Measurements from ENCODE around the gene DOCK3. TPM values are rescaled to one million over a fixed set of nuclear protein-coding genes. Genes with fewer than 3 reads are reported as not detected.

The DOCK3 gene
- total and polyA plus RNA-seq, 2 of the 4 experiments (the other 2 are of a cell fraction), result under 0.01 to 0.12 TPM

DNA sequence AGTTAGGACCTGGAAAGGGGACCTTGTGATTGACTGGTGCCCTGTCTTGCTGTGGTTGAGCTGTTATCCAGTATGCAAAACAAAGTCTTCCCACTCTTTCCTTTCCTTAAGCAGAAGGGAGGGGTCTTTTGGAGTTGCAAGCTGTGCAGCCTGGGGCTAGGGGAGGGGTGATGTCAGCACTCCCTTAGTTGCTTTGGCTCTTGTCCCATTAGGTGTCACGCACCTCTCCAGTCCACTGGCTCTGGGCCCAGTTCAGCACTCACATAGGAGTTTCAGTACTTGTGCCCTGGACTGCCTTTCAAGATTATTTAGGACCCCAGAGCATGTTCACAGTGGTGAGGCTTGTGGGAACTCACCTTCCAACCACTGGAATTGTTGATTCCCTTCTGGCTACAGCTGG, 238.5 kb downstream of the DOCK3 start:
- CTCF ChIA-PET, result no interaction called here
- no peak overlapping the region for H3K4me3 ChIP-seq (ENCODE audit: insufficient read depth, low read depth, low read length)
- dilution Hi-C loops (cut with HindIII; ENCODE audit: low sequenced_read_pairs, unreplicated experiment), result no loop called here

More for the DNA sequence above, 238.5 kb downstream of the DOCK3 start:
- H3K4me2 ChIP-seq (ENCODE audit: low read depth, low read length), result no peak overlapping the region
- no CpG with 5 or more reads among the region's 1 CpG for WGBS, 2 experiments (ENCODE audit: extremely low coverage in 2 of 2, insufficient read length in 1 of 2)
- no peaks in the 10 kb centered on the region for H3K27me3 ChIP-seq (ENCODE audit: control insufficient read depth, insufficient read depth, low read length)
- H2AFZ ChIP-seq (replicated peaks; ENCODE audit: low read length, poor library complexity), result no peak overlapping the region
- no peak overlapping the region for H2BK20ac ChIP-seq (ENCODE audit: low read depth, low read length)
- no peak for DNase-seq
- H3K56ac ChIP-seq (ENCODE audit: extremely low read depth, insufficient read depth, low read length), result no peak overlapping the region
- H2AK5ac ChIP-seq (ENCODE audit: low read depth, low read length), result no peak overlapping the region
- H3K23ac ChIP-seq (ENCODE audit: low read depth, low read length), result no peak overlapping the region
- no peaks in the 10 kb centered on the region for H3K36me3 ChIP-seq (ENCODE audit: control insufficient read depth, insufficient read depth, low read length)
- peaks cover 19% of the 10 kb centered on the region; the same call in 1 of the 2 replicates for H3K9me3 ChIP-seq (ENCODE audit: control insufficient read depth, insufficient read depth, low read length)
- H2BK5ac ChIP-seq (ENCODE audit: low read depth, low read length, poor library complexity, severe bottlenecking), result no peak overlapping the region
- BruUV-seq (replicated peaks), result no TSS peak
- H2BK120ac ChIP-seq (ENCODE audit: low read depth, low read length), result no peak overlapping the region
- H3K4ac ChIP-seq (ENCODE audit: low read depth, low read length), result no peak overlapping the region
- H2AK9ac ChIP-seq (replicated peaks; ENCODE audit: low read depth, low read length, poor library complexity), result no peak overlapping the region
- H3K79me1 ChIP-seq (ENCODE audit: low read depth in 1 of 2, low read length in 2 of 2), result no peaks in the 10 kb centered on the region
- no peak overlapping the region for H3K27ac ChIP-seq (ENCODE audit: insufficient read depth, low read length)
- TF ChIP-seq RCOR1 (IDR thresholded peaks at IDR 0.05; ENCODE audit: insufficient replicate concordance, low read length) (no peak), FOS (IDR thresholded peaks at IDR 0.05; ENCODE audit: low read depth, low read length) (no peak), CEBPB (IDR thresholded peaks at IDR 0.05; ENCODE audit: low read depth, low read length) (no peak), MAZ (IDR thresholded peaks at IDR 0.05; ENCODE audit: borderline replicate concordance, low read depth, low read length) (no peak), RFX5 (IDR thresholded peaks at IDR 0.05; ENCODE audit: low read depth, low read length) (no peak), POLR2A (IDR thresholded peaks at IDR 0.05; ENCODE audit: low read depth, low read length) (no peak), SMC3 (IDR thresholded peaks at IDR 0.05; ENCODE audit: low read depth, low read length) (no peak), MXI1 (IDR thresholded peaks at IDR 0.05; ENCODE audit: borderline replicate concordance, low read depth, low read length) (no peak), BHLHE40 (IDR thresholded peaks at IDR 0.05; ENCODE audit: low read depth, low read length) (no peak), CHD1 (IDR thresholded peaks at IDR 0.05; ENCODE audit: low read depth, low read length) (no peak), MAFK (IDR thresholded peaks at IDR 0.05; ENCODE audit: low read depth, low read length) (no peak), NFE2L2 (IDR thresholded peaks at IDR 0.05; ENCODE audit: low read depth, low read length) (no peak), RAD21 (IDR thresholded peaks at IDR 0.05; ENCODE audit: low read length) (no peak)
- TF ChIP-seq, protein P1, sequence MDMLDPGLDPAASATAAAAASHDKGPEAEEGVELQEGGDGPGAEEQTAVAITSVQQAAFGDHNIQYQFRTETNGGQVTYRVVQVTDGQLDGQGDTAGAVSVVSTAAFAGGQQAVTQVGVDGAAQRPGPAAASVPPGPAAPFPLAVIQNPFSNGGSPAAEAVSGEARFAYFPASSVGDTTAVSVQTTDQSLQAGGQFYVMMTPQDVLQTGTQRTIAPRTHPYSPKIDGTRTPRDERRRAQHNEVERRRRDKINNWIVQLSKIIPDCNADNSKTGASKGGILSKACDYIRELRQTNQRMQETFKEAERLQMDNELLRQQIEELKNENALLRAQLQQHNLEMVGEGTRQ (IDR thresholded peaks at IDR 0.05; ENCODE audit: low read depth, low read length), result no peak
- TF ChIP-seq, protein P2, sequence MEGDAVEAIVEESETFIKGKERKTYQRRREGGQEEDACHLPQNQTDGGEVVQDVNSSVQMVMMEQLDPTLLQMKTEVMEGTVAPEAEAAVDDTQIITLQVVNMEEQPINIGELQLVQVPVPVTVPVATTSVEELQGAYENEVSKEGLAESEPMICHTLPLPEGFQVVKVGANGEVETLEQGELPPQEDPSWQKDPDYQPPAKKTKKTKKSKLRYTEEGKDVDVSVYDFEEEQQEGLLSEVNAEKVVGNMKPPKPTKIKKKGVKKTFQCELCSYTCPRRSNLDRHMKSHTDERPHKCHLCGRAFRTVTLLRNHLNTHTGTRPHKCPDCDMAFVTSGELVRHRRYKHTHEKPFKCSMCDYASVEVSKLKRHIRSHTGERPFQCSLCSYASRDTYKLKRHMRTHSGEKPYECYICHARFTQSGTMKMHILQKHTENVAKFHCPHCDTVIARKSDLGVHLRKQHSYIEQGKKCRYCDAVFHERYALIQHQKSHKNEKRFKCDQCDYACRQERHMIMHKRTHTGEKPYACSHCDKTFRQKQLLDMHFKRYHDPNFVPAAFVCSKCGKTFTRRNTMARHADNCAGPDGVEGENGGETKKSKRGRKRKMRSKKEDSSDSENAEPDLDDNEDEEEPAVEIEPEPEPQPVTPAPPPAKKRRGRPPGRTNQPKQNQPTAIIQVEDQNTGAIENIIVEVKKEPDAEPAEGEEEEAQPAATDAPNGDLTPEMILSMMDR (conservative IDR thresholded peaks at IDR 0.05; ENCODE audit: low read depth, low read length), result no peak
- TF ChIP-seq, protein P3, sequence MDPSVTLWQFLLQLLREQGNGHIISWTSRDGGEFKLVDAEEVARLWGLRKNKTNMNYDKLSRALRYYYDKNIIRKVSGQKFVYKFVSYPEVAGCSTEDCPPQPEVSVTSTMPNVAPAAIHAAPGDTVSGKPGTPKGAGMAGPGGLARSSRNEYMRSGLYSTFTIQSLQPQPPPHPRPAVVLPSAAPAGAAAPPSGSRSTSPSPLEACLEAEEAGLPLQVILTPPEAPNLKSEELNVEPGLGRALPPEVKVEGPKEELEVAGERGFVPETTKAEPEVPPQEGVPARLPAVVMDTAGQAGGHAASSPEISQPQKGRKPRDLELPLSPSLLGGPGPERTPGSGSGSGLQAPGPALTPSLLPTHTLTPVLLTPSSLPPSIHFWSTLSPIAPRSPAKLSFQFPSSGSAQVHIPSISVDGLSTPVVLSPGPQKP (IDR thresholded peaks at IDR 0.05; ENCODE audit: borderline replicate concordance, low read depth, low read length), result no peak
- no peak for ATAC-seq (ENCODE audit: low read depth)
- POLR2A ChIA-PET (ENCODE audit: unreplicated experiment), result no interaction called here
- no peaks in the 10 kb centered on the region for H4K20me1 ChIP-seq (ENCODE audit: insufficient read depth, low read length)
- no peak overlapping the region for H3K9ac ChIP-seq (ENCODE audit: low read depth, low read length)
- no peak overlapping the region for H4K91ac ChIP-seq (ENCODE audit: insufficient read depth, low read depth, low read length)
- H3K14ac ChIP-seq (replicated peaks; ENCODE audit: low read depth, low read length), result no peak overlapping the region
- no peak overlapping the region for H2BK15ac ChIP-seq (ENCODE audit: low read depth, low read length)
- no peaks in the 10 kb centered on the region for H3K9me1 ChIP-seq (ENCODE audit: insufficient read depth, low read length)
- no peak overlapping the region for H3K18ac ChIP-seq (ENCODE audit: low read depth, low read length)
- H4K8ac ChIP-seq (ENCODE audit: low read depth in 2 of 2, low read length in 2 of 2), result no peak overlapping the region
- in situ Hi-C loops (cut with MboI; ENCODE audit: low sequenced_read_pairs) (no loop called here), intact Hi-C loops (cut with micrococcal nuclease) (no loop called here)
- H3K4me1 ChIP-seq (ENCODE audit: control insufficient read depth, insufficient read depth, low read length), result no peaks in the 10 kb centered on the region
- no peak overlapping the region for H4K5ac ChIP-seq (ENCODE audit: low read depth, low read length)

All from IMR-90 (cell line).